Esophagus squamous epithelium (tissue), 5 donors: ENCODE results near the gene HOXA7. TPM values are rescaled to one million over a fixed set of nuclear protein-coding genes. Genes with fewer than 3 reads are reported as not detected.

ENCODE experiments used
- DNase-seq: peaks from one replicate; lab custom pipeline; 2025; lab: John Stamatoyannopoulos, UW
- H3K27ac ChIP-seq, 4 donors: fragments of 200-600 bp; sonication (generic); one replicate each; pipeline ENCODE4 v1.5.1; 2016 to 2019; ENCODE audit warnings: mild to moderate bottlenecking in 1 of 4
- H3K27me3 ChIP-seq, 4 donors: fragments of 200-600 bp; sonication (generic); 1 replicate in 3 of 4; 2 replicates in 1 of 4; pipeline versions ENCODE4 v1.5.1 to v1.6.0; 2017 to 2021; ENCODE audit warnings: antibody characterized with exemption in 1 of 4
- H3K36me3 ChIP-seq, 3 donors: fragments of 200-600 bp; sonication (generic); one replicate each; pipeline ENCODE4 v1.5.1; 2016 to 2019
- H3K4me1 ChIP-seq, 3 donors: fragments of 200-600 bp; sonication (generic); one replicate each; pipeline ENCODE4 v1.5.1; 2017 to 2019
- H3K4me3 ChIP-seq, 4 donors: fragments of 200-600 bp; sonication (generic); 1 replicate in 3 of 4; 2 replicates in 1 of 4; pipeline ENCODE4 v1.5.1; 2016 to 2019; ENCODE audit warnings: mild to moderate bottlenecking in 2 of 4, moderate library complexity in 1 of 4
- H3K9me3 ChIP-seq, 3 donors: fragments of 200-600 bp; sonication (generic); one replicate each; pipeline ENCODE4 v1.5.1; 2016 to 2019
- CTCF ChIP-seq, 6 experiments: fragments of 450-650 bp in 4 of 6; fragments of 200-600 bp in 2 of 6; sonication (generic) in 2 of 6; IDR thresholded peaks; one replicate each; pipeline ENCODE4 v1.5.1; 2016 to 2019; ENCODE audit warnings: antibody characterized with exemption in 6 of 6, mild to moderate bottlenecking in 4 of 6, moderate library complexity in 4 of 6
- POLR2A ChIP-seq, 4 donors: fragments of 450-650 bp; IDR thresholded peaks; one replicate each; pipeline ENCODE4 v1.6.1; 2017; ENCODE audit warnings: antibody characterized with exemption in 4 of 4, mild to moderate bottlenecking in 4 of 4, moderate library complexity in 3 of 4
- WGBS, 2 donors: methylation state at CpG; one replicate each; pipeline ENCODE4 v1.1.5; 2018; 5-methylcytosine and 5-hydroxymethylcytosine counted together
- intact Hi-C: fragments of 100-400 bp; cut with DNase I; formaldehyde crosslinking; loops from one replicate; pipeline ENCODE4 v1.15.0; 2022
- total RNA-seq, 4 donors: library from RNA; depleted of rRNA; stranded (reverse); fragments of >200 nt; gene quantifications; one replicate each; pipeline ENCODE4 v1.1.0, GENCODE V29; 2016
- donor health status: DM: yes; HTN: yes; CAD: no.

The HOXA7 gene
- total RNA-seq, 4 donors from 2014 or later: 0.23 to 0.76 (median 0.48) TPM

- H3K27ac ChIP-seq: no peak overlapping the region
- peaks cover 18 to 100% (median 66%) of the 10 kb centered on the region in 4 donors for H3K27me3 ChIP-seq
- no peaks in the 10 kb centered on the region for H3K36me3 ChIP-seq
- no peak for TF ChIP-seq CTCF (IDR thresholded peaks at IDR 0.05)
- no peak for TF ChIP-seq POLR2A (IDR thresholded peaks at IDR 0.05)
- H3K4me3 ChIP-seq: no peak overlapping the region
- DNase-seq: no peak
- WGBS, 2 donors: 57 to 64% methylated on average over 10 of the region's 10 CpGs
- peaks cover 22 to 76% (median 33%) of the 10 kb centered on the region in 3 donors for H3K4me1 ChIP-seq
- no peaks in the 10 kb centered on the region for H3K9me3 ChIP-seq
- intact Hi-C loops: loop anchor here (5.0 kb wide), 1 partner anchor 662 kb away; no protein-coding TSS in a partner anchor
Observed at GRCh38 chr7:27154369-27154768, 2.1 kb downstream of the HOXA7 start.

GRCh38 chr7:27153526-27153925 lies 2.9 kb downstream of the HOXA7 start:
- no peak overlapping the region for H3K27ac ChIP-seq
- intact Hi-C loops: loop anchor here (5.0 kb wide), 1 partner anchor 661 kb away; no protein-coding TSS in a partner anchor
- H3K4me3 ChIP-seq: no peak overlapping the region
- no peaks in the 10 kb centered on the region for H3K36me3 ChIP-seq
- 79 to 87% methylated on average over 3 of the region's 3 CpGs for WGBS, 2 donors
- H3K4me1 ChIP-seq: peaks cover 23 to 79% (median 33%) of the 10 kb centered on the region in 3 donors
- no peak for DNase-seq
- TF ChIP-seq CTCF (IDR thresholded peaks at IDR 0.05) (no peak), POLR2A (IDR thresholded peaks at IDR 0.05) (no peak)
- H3K9me3 ChIP-seq: no peaks in the 10 kb centered on the region
- peaks cover 15 to 100% (median 60%) of the 10 kb centered on the region in 4 donors for H3K27me3 ChIP-seq

GRCh38 chr7:27152816-27153442 lies 3.5 kb downstream of the HOXA7 start:
- H3K27ac ChIP-seq: peak overlapping the region in 3 of 4 donors; percentile 7 to 30 (median 19)
- peak overlapping the region in 3 of 4 donors; percentile 37 to 64 (median 46) for H3K4me3 ChIP-seq
- H3K9me3 ChIP-seq: no peaks in the 10 kb centered on the region
- H3K27me3 ChIP-seq: peaks cover 12 to 100% (median 57%) of the 10 kb centered on the region in 4 donors
- TF ChIP-seq CTCF (IDR thresholded peaks at IDR 0.05) (no peak), POLR2A (IDR thresholded peaks at IDR 0.05) (no peak)
- no peaks in the 10 kb centered on the region for H3K36me3 ChIP-seq
- 35 to 60% methylated on average over 12 to 14 of the region's 22 CpGs for WGBS, 2 donors
- H3K4me1 ChIP-seq: peaks cover 29 to 79% (median 38%) of the 10 kb centered on the region in 3 donors
- no peak for DNase-seq
- intact Hi-C loops: loop anchor here (5.0 kb wide), 1 partner anchor 661 kb away; no protein-coding TSS in a partner anchor

GRCh38 chr7:27151931-27152815 lies 4.3 kb downstream of the HOXA7 start, which contains the start of gene HOXA3:
Gene HOXA3, minus strand, starts transcription at chr7:27152583. Its CDS starts 41,943 bp downstream, at chr7:27110640.
- Histone ChIP-seq H3K9me3 (no peaks in the 10 kb centered on the region), H3K4me3 (peak within 1 kb of the TSS; percentile 24 to 64 (median 42)), H3K4me1 (peaks cover 33 to 79% (median 40%) of the 10 kb centered on the region in 3 donors), H3K27ac (peak within 1 kb of the TSS in 3 of 4 donors; percentile 7 to 59 (median 19)), H3K36me3 (no peaks in the 10 kb centered on the region), H3K27me3 (peaks cover 10 to 100% (median 54%) of the 10 kb centered on the region in 4 donors)
- DNase-seq: no peak
- intact Hi-C loops: loop anchor here (5.0 kb wide), 1 partner anchor 660 kb away; no protein-coding TSS in a partner anchor
- 17% methylated on average over 28 to 45 of the region's 53 CpGs for WGBS, 2 donors
- TF ChIP-seq POLR2A (IDR thresholded peaks at IDR 0.05): no peak
- TF ChIP-seq CTCF (IDR thresholded peaks at IDR 0.05): no peak
